Rectal smooth muscle tissue (tissue), 1 donor: ENCODE data around the gene KMT2B.
"Not testable (repeated sequence)": the region's sequence is repeated elsewhere in the genome, so short reads cannot be mapped to it uniquely, and the experiment has no call there.

ENCODE experiments used
- H3K27ac ChIP-seq: one replicate; pipeline ENCODE4 v1.7.0; 2013; ENCODE audit warnings: low read depth, low read length, inconsistent platforms
- H3K27me3 ChIP-seq: one replicate; pipeline ENCODE4 v1.7.0; 2013; ENCODE audit warnings: low read length; ENCODE audit not compliant: control insufficient read depth, insufficient read depth
- H3K36me3 ChIP-seq: one replicate; pipeline ENCODE4 v1.7.0; 2013; ENCODE audit warnings: low read length; ENCODE audit not compliant: control insufficient read depth, insufficient read depth
- H3K4me1 ChIP-seq: one replicate; pipeline ENCODE4 v1.7.0; 2013; ENCODE audit warnings: low read length; ENCODE audit not compliant: control insufficient read depth, insufficient read depth
- H3K4me3 ChIP-seq: one replicate; pipeline ENCODE4 v1.7.0; 2013; ENCODE audit warnings: low read length
- H3K9ac ChIP-seq: one replicate; pipeline ENCODE4 v1.7.0; 2013; ENCODE audit warnings: low read length

The KMT2B gene

GRCh38 chr19:35723671-35724070, 5.9 kb downstream of the KMT2B start:
- Histone ChIP-seq H3K9ac (no peak overlapping the region), H3K36me3 (peaks cover 68% of the 10 kb centered on the region), H3K4me1 (peaks cover 8% of the 10 kb centered on the region), H3K27ac (no peak overlapping the region), H3K4me3 (no peak overlapping the region), H3K27me3 (no peaks in the 10 kb centered on the region)

DNA sequence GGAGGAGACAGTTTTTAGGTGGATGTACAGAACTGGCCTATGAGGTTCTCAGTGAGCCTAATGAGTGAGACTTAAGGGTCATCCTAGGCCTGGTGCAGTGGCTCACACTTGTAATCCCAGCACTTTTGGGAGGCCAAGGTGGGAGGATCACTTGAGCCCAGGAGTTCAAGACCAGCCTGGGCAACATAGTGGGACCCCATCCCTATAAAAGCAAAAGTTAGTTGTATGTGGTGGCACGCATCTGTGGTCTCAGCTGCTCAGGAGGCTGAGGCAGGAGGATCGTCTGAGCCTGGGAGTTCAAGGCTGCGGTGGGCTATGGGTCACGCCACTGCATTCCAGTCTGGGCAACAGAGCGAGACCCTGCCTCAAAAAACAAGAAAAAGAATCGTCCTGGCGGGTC, 6.3 kb downstream of the KMT2B start:
- H3K36me3 ChIP-seq = peaks cover 72% of the 10 kb centered on the region
- not testable (repeated sequence) for H3K4me3 ChIP-seq, H3K27me3 ChIP-seq, H3K4me1 ChIP-seq, H3K9ac ChIP-seq, H3K27ac ChIP-seq

DNA sequence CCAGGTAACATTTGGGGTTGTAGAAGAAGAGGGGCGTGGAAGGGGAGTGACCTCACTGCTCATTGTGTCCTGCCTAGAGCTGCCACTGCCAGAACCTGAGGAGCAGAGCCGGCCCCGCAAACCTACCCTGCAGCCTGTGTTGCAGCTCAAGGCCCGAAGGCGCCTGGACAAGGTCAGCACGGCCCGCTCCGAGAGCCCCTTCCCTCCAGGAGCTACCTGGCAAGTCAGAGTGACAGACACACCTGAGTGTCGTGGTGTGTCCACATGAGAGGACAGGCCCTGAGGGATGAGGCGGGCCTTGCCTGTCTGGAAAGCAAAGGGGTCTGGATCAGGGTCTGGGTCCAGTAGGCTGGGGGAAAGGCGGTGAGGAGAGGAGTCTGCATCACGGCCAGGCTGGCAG, 6.8 kb downstream of the KMT2B start:
- Histone ChIP-seq H3K9ac (no peak overlapping the region), H3K4me3 (no peak overlapping the region), H3K27ac (no peak overlapping the region), H3K36me3 (peaks cover 72% of the 10 kb centered on the region), H3K4me1 (no peaks in the 10 kb centered on the region), H3K27me3 (no peaks in the 10 kb centered on the region)

- Histone ChIP-seq H3K4me3 (no peak overlapping the region), H3K27ac (no peak overlapping the region), H3K4me1 (no peaks in the 10 kb centered on the region), H3K9ac (no peak overlapping the region), H3K36me3 (peaks cover 74% of the 10 kb centered on the region), H3K27me3 (no peaks in the 10 kb centered on the region)
These were observed 7.5 kb downstream of the KMT2B start for GRCh38 chr19:35725216-35725861.

GRCh38 chr19:35727053-35727955, 9.5 kb downstream of the KMT2B start:
- Histone ChIP-seq H3K4me1 (no peaks in the 10 kb centered on the region), H3K36me3 (peaks cover 75% of the 10 kb centered on the region), H3K27me3 (no peaks in the 10 kb centered on the region), H3K4me3 (no peak overlapping the region), H3K9ac (no peak overlapping the region), H3K27ac (no peak overlapping the region)

DNA sequence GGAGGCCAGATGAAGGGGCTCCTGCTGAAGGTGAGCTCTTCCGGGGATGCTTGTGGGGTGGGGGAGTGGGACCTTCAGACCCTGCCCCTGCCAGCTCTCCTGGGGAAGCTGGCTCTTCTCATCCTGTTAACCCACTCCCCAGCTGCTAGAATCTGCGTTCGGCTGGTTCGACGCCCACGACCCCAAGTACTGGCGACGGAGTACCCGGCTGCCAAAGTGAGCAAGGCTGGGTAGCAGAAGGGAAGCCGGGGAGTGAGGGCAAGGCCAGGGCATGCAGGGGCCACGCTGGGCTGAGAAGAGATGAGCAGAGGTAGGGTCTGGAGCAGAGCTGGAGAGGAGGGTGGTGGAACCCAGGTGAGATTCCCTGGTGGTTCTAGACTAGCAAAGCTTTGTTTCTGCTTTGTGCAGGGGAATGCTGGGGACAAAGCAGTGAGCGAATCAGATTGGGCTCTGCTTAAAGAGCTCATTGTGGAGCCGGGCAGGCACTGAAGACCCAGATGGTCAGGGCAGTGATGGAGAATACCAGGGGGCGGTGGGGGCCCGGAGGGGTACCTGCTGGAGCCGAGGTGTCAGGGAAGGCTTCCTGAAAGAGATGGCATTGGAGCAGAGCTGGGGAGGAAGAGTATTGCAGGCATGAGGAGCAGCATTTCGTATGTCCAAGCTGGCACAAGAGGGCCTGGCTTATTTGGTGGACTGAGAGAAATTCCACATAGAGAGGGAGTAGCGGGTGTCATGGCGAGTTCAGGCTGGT, 10.3 kb downstream of the KMT2B start:
- no peaks in the 10 kb centered on the region for H3K4me1 ChIP-seq
- no peaks in the 10 kb centered on the region for H3K27me3 ChIP-seq
- no peak overlapping the region for H3K4me3 ChIP-seq
- H3K27ac ChIP-seq = no peak overlapping the region
- H3K9ac ChIP-seq = no peak overlapping the region
- H3K36me3 ChIP-seq = peaks cover 67% of the 10 kb centered on the region

GRCh38 chr19:35729021-35729420, 11.2 kb downstream of the KMT2B start:
- no peaks in the 10 kb centered on the region for H3K4me1 ChIP-seq
- H3K27me3 ChIP-seq = no peaks in the 10 kb centered on the region
- H3K9ac ChIP-seq = no peak overlapping the region
- H3K27ac ChIP-seq = no peak overlapping the region
- H3K36me3 ChIP-seq = peaks cover 62% of the 10 kb centered on the region
- H3K4me3 ChIP-seq = no peak overlapping the region

GRCh38 chr19:35729763-35730162, 12.0 kb downstream of the KMT2B start:
- H3K36me3 ChIP-seq = peaks cover 61% of the 10 kb centered on the region

DNA sequence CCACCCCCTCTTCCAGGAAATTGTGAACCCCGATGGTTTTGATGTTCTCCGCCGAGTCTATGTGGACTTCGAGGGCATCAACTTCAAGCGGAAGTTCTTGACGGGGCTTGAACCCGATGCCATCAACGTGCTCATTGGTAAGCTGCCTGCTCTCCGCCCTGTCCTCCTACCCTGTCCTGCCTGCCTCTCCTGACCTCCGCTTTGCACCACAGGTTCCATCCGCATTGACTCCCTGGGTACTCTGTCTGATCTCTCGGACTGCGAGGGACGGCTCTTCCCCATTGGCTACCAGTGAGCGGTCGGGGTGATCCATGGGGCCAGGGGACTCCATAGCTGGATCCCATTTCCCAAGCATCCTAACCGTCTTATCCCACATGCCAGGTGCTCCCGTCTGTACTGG, 12.5 kb downstream of the KMT2B start:
- Histone ChIP-seq H3K27me3 (no peaks in the 10 kb centered on the region), H3K4me1 (no peaks in the 10 kb centered on the region), H3K4me3 (no peak overlapping the region), H3K36me3 (peaks cover 60% of the 10 kb centered on the region), H3K9ac (no peak overlapping the region), H3K27ac (no peak overlapping the region)

More at GRCh38 chr19:35729763-35730162, 12.0 kb downstream of the KMT2B start:
- no peaks in the 10 kb centered on the region for H3K27me3 ChIP-seq
- H3K9ac ChIP-seq = no peak overlapping the region
- no peaks in the 10 kb centered on the region for H3K4me1 ChIP-seq
- no peak overlapping the region for H3K27ac ChIP-seq
- no peak overlapping the region for H3K4me3 ChIP-seq

- H3K4me1 ChIP-seq = no peaks in the 10 kb centered on the region
- H3K36me3 ChIP-seq = peaks cover 54% of the 10 kb centered on the region
- no peaks in the 10 kb centered on the region for H3K27me3 ChIP-seq
- H3K9ac ChIP-seq = no peak overlapping the region
- H3K4me3 ChIP-seq = no peak overlapping the region
- H3K27ac ChIP-seq = no peak overlapping the region
These were observed 13.6 kb downstream of the KMT2B start for GRCh38 chr19:35731353-35731752.

GRCh38 chr19:35731779-35732405, 14.1 kb downstream of the KMT2B start:
- peaks cover 54% of the 10 kb centered on the region for H3K36me3 ChIP-seq
- H3K4me3 ChIP-seq = no peak overlapping the region
- H3K4me1 ChIP-seq = no peaks in the 10 kb centered on the region
- H3K27ac ChIP-seq = no peak overlapping the region
- H3K9ac ChIP-seq = no peak overlapping the region
- H3K27me3 ChIP-seq = no peaks in the 10 kb centered on the region

- peaks cover 49% of the 10 kb centered on the region for H3K36me3 ChIP-seq
- no peak overlapping the region for H3K4me3 ChIP-seq
- H3K27ac ChIP-seq = no peak overlapping the region
- no peaks in the 10 kb centered on the region for H3K27me3 ChIP-seq
- no peak overlapping the region for H3K9ac ChIP-seq
- H3K4me1 ChIP-seq = no peaks in the 10 kb centered on the region
These were observed 14.9 kb downstream of the KMT2B start for GRCh38 chr19:35732540-35733179.
